GM12878 (cell line): ENCODE results near the gene FCGBP. TPM values are rescaled to one million over a fixed set of nuclear protein-coding genes. Genes with fewer than 3 reads are reported as not detected.

Experiments used
- ATAC-seq: fragments of 200-7000 bp; cut with Tn5 transposase; 3 replicates; pipeline ENCODE4 v1.9.1; 2020; ENCODE audit warnings: mild to moderate bottlenecking, moderate library complexity
- BruUV-seq: library from RNA; stranded (reverse); fragments of 400-500 nt; replicated peaks from 2 replicates; lab custom pipeline; 2021; lab: Mats Ljungman, UMichigan
- CTCF ChIA-PET: fragments of 300-600 bp; sonication (Branson Sonifier 250); formaldehyde crosslinking; extraction: SDS; loops from one replicate; lab custom pipeline; 2021; ENCODE audit warnings: inconsistent platforms; lab: Yijun Ruan, JAX
- POLR2A ChIA-PET: fragments of 350-600 bp; formaldehyde crosslinking; extraction: SDS; loops from one replicate; lab custom pipeline; 2021; ENCODE audit warnings: inconsistent platforms; lab: Charles Lee
- RAD21 ChIA-PET: fragments of 300-600 bp; sonication (Branson Sonifier 250); formaldehyde crosslinking; loops from one replicate; lab custom pipeline; 2023; ENCODE audit warnings: antibody characterized with exemption; ENCODE audit not compliant: unreplicated experiment; lab: Charles Lee
- SMC1A ChIA-PET: fragments of 300-600 bp; sonication (Branson Sonifier 250); formaldehyde crosslinking; loops from one replicate; lab custom pipeline; 2023; ENCODE audit not compliant: unreplicated experiment, uncharacterized antibody; lab: Charles Lee
- DNase-seq: peaks from one replicate; pipeline ENCODE4 v3.0.0-alpha.2; 2011; ENCODE audit warnings: low read depth, low spot score
- FAIRE-seq: peaks from 3 replicates; lab custom pipeline; 2011; peaks lifted over from hg19 to GRCh38; lab: Jason Lieb, UNC
- H2AFZ ChIP-seq: 2 replicates; pipeline ENCODE4 v1.6.0; 2011; ENCODE audit warnings: low read depth, low read length, control low read depth; ENCODE audit not compliant: control insufficient read depth
- H3K27ac ChIP-seq: 2 replicates; pipeline ENCODE4 v1.5.1; 2011; ENCODE audit warnings: control low read depth; ENCODE audit not compliant: control insufficient read depth, insufficient read depth
- H3K27me3 ChIP-seq, 2 experiments: replicated peaks in 1 of 2; 2 replicates each; pipeline versions ENCODE4 v1.6.0 to v1.6.1; 2011; ENCODE audit warnings: low read length in 1 of 2; ENCODE audit not compliant: control insufficient read depth in 2 of 2, insufficient read depth in 2 of 2
- H3K36me3 ChIP-seq, 2 experiments: 2 replicates each; pipeline ENCODE4 v1.5.1; 2011; ENCODE audit warnings: low read length in 1 of 2; ENCODE audit not compliant: control insufficient read depth in 2 of 2, insufficient read depth in 2 of 2
- H3K4me1 ChIP-seq: 2 replicates; pipeline ENCODE4 v1.6.1; 2011; ENCODE audit warnings: mild to moderate bottlenecking, low read length, moderate library complexity, mixed read lengths; ENCODE audit not compliant: control insufficient read depth, insufficient read depth
- H3K4me2 ChIP-seq: 2 replicates; pipeline ENCODE4 v1.6.0; 2011; ENCODE audit warnings: control low read depth; ENCODE audit not compliant: control insufficient read depth, insufficient read depth
- H3K4me3 ChIP-seq: fragments of 200-600 bp; sonication (generic); 2 replicates; pipeline ENCODE4 v1.5.1; 2016
- H3K79me2 ChIP-seq: 2 replicates; pipeline ENCODE4 v1.6.0; 2011; ENCODE audit warnings: low read length; ENCODE audit not compliant: control insufficient read depth, insufficient read depth
- H3K9ac ChIP-seq: 2 replicates; pipeline ENCODE4 v1.8.0; 2011; ENCODE audit warnings: low read length, control low read depth, mixed read lengths; ENCODE audit not compliant: control insufficient read depth, insufficient read depth
- H3K9me3 ChIP-seq: replicated peaks from 3 replicates; pipeline ENCODE4 v1.5.1; 2011; ENCODE audit warnings: mild to moderate bottlenecking, low read length; ENCODE audit not compliant: control insufficient read depth, insufficient read depth
- H4K20me1 ChIP-seq: 2 replicates; pipeline ENCODE4 v1.6.0; 2011; ENCODE audit not compliant: control insufficient read depth, insufficient read depth
- ATF7 ChIP-seq: fragments of 450-650 bp; IDR thresholded peaks from 2 replicates; pipeline ENCODE4 v1.6.1; 2016; ENCODE audit warnings: low read depth, mild to moderate bottlenecking
- BMI1 ChIP-seq: fragments of 450-650 bp; IDR thresholded peaks from 2 replicates; pipeline ENCODE4 v1.6.1; 2016; ENCODE audit warnings: mild to moderate bottlenecking, moderate library complexity, borderline replicate concordance
- GABPA ChIP-seq: IDR thresholded peaks from 2 replicates; pipeline ENCODE4 v1.6.1; 2014; ENCODE audit warnings: antibody characterized with exemption, low read depth, mild to moderate bottlenecking, inconsistent platforms
- IKZF2 ChIP-seq, 2 experiments: fragments of 450-650 bp; IDR thresholded peaks; 2 replicates each; pipeline ENCODE4 v1.6.1; 2017; ENCODE audit warnings: mild to moderate bottlenecking in 2 of 2, moderate library complexity in 2 of 2
- NR2C1 ChIP-seq: fragments of 450-650 bp; IDR thresholded peaks from 2 replicates; pipeline ENCODE4 v1.6.1; 2017; ENCODE audit warnings: antibody characterized with exemption, mild to moderate bottlenecking, moderate library complexity
- PAX8 ChIP-seq: fragments of 450-650 bp; IDR thresholded peaks from 2 replicates; pipeline ENCODE4 v1.6.1; 2017; ENCODE audit warnings: mild to moderate bottlenecking, moderate library complexity
- PML ChIP-seq: IDR thresholded peaks from 2 replicates; pipeline ENCODE4 v1.6.1; 2012; ENCODE audit warnings: low read length, inconsistent platforms
- WGBS: methylation state at CpG from one replicate; pipeline ENCODE4 v1.1.6; 2016; ENCODE audit warnings: low lambda C conversion rate; ENCODE audit not compliant: insufficient replicate concordance, insufficient coverage; ENCODE audit errors: missing lambda C conversion rate; 5-methylcytosine and 5-hydroxymethylcytosine counted together
- in situ Hi-C: fragments of 300-500 bp; cut with MboI; formaldehyde crosslinking; loops from 9 replicates; pipeline ENCODE4 v1.14.3; 2018; ENCODE audit warnings: mixed read lengths
- intact Hi-C: fragments of 100-400 bp; cut with micrococcal nuclease; formaldehyde crosslinking; loops from one replicate; pipeline ENCODE4 v1.14.2; 2022; ENCODE audit not compliant: unreplicated experiment
- polyA plus RNA-seq, 11 experiments: library from polyadenylated mRNA; depleted of rRNA in 4 of 11; unstranded in 6 of 11; stranded (reverse) in 5 of 11; fragments of >200 nt; fragmentation: Nextera tagmentation in 4 of 11; fragmentation: Illumina TruSeq in 1 of 11; extraction: Ambion mirVana in 4 of 11; extraction: Trizol in 1 of 11; gene quantifications; 1 replicate in 1 of 11; 2 replicates in 10 of 11; pipeline versions ENCODE4 v1.2.1 to v1.2.3, GENCODE V29; 2011 to 2016; ENCODE audit warnings: inconsistent platforms in 2 of 11, missing spikeins in 2 of 11, low read depth in 1 of 11
- total RNA-seq, 4 experiments: library from RNA; depleted of rRNA in 3 of 4; stranded (reverse); fragments of >200 nt in 3 of 4; fragmentation: Illumina TruSeq in 1 of 4; extraction: Trizol in 1 of 4; gene quantifications; 2 replicates each; pipeline versions ENCODE4 v1.2.1 to v1.2.3, GENCODE V29; 2013 to 2021

The FCGBP gene
- total and polyA plus RNA-seq, 10 of the 15 experiments (the other 5 are each of a cell fraction or from before 2014, with no cell fraction given), result 0.02 to 3.2 (median 0.37) TPM; not detected in 2

GRCh38 chr19:39941151-39941550, 6.7 kb upstream of the FCGBP start:
- H3K9ac ChIP-seq, result peak overlapping the region; percentile 18
- H3K36me3 ChIP-seq, result no peaks in the 10 kb centered on the region
- in situ Hi-C loops, result no loop called here
- H3K4me2 ChIP-seq, result peak overlapping the region; percentile 93
- ATAC-seq (peak; percentile 13), FAIRE-seq (no peak), DNase-seq (no peak)
- RAD21 ChIA-PET, result interaction anchor here (1.0 to 3.9 kb wide), 7 partner anchors 10 to 149 kb away, joined by 3 to 73 read pairs (median 6); partner anchors contain the start of genes PSMC4 and ZNF546
- TSS peak; percentile 56 for BruUV-seq
- CTCF ChIA-PET, result interaction anchor here (0.5 to 6.4 kb wide), 6 partner anchors 13 to 267 kb away, joined by 3 to 84 read pairs (median 4); partner anchors contain the start of gene PSMC4
- SMC1A ChIA-PET, result interaction anchor here (0.8 to 9.6 kb wide), 5 partner anchors 13 to 268 kb away, joined by 3 to 115 read pairs (median 4); partner anchors contain the start of gene PSMC4
- no peaks in the 10 kb centered on the region; the same call in 1 of the 3 replicates for H3K9me3 ChIP-seq
- 40% methylated on average over 6 of the region's 6 CpGs for whole genome bisulfite sequencing
- H3K4me1 ChIP-seq, result peaks cover 30% of the 10 kb centered on the region
- TF ChIP-seq PML (no peak), ATF7 (no peak), PAX8 (no peak), IKZF2 (IDR thresholded peaks at IDR 0.05) (no peak), BMI1 (no peak), GABPA (no peak), NR2C1 (no peak)
- peak overlapping the region; percentile 47 for H3K4me3 ChIP-seq
- H2AFZ ChIP-seq, result peak overlapping the region; percentile 22
- H3K27ac ChIP-seq, result peak overlapping the region; percentile 84
- POLR2A ChIA-PET, result interaction anchor here (0.5 to 7.1 kb wide), 7 partner anchors 10 to 192 kb away, joined by 3 to 64 read pairs (median 4); partner anchors contain the start of gene PSMC4
- intact Hi-C loops, result loop anchor here (2.0 kb wide), 1 partner anchor 30 kb away; the partner anchor contains the start of gene PSMC4
- H3K27me3 ChIP-seq, result no peaks in the 10 kb centered on the region
- no peaks in the 10 kb centered on the region for H3K79me2 ChIP-seq
- H4K20me1 ChIP-seq, result no peaks in the 10 kb centered on the region
